ENCODE data around the gene UNC5B.
"Not testable (repeated sequence)": the region's sequence is repeated elsewhere in the genome, so short reads cannot be mapped to it uniquely, and the experiment has no call there.

Gene UNC5B

DNA sequence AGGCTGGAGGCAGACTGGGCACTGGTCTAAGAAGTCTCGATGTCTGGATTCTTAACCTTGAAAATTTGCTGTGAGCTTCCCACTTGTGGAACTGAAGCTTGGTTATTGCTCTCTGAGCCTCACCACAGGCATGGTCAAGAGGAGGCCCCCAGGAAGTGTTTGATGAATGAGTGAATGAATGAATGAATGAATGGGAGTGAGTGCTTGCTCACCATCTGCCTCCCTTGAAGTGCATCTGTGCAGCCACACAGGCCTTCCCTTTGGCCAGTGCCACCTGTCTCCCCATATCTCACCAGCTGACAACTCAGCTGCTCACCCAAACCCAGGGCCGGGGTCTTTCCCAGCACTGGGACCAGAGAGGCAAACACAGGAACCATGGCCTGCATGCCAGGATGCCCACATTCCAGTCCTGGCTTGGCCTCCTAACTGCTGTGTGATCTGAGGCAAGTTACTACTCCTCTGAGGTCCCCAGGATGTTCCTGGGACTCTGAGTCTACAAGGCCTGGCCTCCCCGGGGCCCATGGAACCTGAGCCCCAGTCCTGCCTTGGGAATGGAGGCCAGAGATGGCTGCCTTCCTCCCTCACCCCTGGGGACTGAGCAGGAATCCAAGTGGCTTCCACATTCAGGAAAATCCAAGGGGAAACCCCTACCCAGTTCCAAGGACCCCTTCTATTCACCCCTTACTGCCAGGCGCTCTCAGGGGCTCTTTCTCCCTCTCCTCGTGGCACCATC is 55.3 kb downstream of the UNC5B start:
- DNase-seq (ENCODE audit: low spot score), result no peak

DNA sequence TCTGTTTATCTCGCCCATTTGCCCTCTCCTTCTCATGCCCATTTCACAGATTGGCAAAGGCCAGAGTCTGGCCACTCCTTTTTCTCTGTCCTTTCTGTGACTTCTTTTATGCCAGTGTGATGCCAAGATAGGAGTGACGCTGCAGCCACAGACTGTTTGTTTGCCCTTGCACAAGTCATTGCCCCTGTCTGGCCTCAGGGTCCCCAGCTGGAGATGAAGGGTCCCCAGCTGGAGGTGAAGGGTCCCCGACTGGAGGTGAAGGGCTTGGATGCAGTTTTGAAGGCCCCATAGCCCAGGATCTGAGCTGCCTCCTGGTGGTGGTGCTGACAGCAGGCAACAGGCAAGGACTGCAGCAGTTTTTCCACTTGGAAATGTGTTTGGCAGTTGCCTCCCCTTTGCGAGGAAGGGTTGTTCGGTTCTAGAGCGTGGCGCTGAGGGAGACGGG is 55.9 kb downstream of the UNC5B start:
- no peak for DNase-seq (ENCODE audit: low spot score)

DNA sequence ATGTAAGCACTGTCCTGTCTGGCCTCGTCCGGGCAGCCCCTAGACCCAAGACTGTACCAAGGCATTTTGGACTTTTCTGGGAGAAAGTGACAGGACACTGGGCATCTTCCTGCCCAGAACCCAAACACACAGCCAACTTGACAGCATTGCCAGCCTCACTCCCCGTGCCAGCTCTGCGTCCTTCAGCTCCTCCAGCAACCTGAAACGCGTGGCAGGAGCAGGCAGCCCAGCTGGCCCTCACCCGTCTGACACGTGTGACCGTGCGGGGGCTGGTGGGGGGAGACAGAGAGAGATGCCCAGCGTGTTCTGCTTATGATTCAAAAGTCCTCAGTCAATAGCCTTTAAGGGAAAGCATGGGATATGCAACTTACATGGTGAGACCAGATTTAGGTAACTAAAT is 56.4 kb downstream of the UNC5B start:
- DNase-seq (ENCODE audit: low spot score), result no peak

DNA sequence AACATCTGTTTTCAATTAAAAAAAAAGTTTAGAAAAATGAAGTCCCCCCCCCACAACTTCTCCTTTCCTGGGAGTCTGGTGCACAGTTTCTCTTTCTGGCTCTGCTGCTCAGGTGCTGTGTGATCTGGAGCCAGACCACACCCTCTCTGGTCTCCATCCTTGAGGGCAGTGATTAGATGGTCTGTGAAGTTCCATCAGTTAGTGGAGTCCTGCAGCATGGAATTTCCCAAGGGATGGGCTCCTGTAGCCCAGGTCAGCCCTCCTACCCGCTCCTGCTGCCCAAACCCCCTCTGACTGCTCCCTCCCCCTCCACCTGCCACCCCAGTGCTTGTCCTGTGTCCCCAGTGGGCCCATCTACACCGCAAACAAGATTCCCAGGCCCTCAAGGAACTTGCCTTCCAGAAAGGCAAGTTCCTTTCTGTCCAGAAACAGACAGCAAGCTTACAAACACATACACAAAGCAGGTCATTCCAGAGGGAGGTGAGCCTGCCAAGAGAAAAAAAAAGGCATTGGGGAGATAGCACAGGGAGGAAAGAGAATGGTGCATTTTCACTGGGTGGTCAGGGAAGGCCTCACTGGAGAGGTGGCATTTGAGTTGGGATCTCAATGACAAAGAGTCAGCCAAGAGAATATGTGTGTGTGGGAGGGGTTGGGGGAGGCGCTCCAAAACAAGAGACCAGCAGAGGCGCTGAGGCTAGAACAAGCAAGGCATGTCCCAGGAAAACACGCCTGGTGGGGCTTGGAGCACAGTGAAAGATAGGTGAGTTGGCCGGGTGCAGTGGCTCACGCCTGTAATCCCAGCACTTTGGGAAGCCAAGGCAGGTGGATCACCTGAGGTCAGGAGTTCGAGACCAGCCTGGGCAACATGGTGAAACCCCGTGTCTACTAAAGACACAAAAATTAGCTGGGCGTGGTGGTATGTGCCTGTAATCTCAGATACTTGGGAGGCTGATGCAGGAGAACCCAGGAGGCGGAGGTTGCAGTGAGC is 57.2 kb downstream of the UNC5B start:
- no peak for DNase-seq (ENCODE audit: low spot score)

DNA sequence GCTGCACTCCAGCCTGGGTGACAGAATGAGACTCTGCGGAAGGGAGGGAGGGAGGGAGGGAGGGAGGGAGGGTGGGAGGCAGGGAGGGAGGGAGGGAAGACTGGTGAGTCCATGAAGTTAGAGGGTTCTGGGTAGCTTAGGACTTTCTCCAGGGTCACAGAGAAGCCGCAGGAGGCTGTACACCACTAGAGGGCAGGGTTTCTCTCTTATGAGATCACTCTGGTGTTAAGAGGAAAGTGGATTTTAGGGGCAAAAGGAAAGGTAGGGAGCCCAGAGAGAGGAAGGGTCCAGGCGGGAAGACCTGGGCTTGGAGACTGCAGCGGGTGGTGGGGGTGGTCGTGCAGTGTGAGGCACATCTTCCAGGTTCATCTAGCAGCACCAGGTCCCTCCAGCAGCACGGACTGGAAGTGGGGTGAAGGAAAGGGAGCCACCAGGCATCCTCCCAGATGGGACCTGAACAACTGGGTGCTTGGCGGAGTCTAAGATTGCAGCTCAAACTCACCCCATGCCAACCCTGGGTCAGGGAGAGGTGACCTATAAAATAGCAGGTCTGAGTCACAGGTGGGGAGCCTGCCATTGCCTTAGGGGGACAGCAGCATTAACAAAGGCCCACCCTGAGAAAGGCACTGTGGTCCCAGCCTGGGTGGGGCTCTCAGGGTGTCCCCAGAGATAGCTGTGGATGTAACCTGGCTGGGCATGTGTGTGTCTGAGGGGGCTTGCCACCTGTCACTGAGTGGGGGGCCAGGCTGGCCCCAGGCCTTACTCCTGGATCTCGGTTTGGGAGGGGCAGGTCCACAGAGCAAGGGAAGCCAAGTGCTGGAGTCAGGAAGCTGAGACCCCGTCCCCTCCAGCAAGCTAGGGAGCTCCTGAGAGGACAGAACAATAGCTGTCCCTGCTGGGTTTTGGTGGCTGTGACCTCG is 58.2 kb downstream of the UNC5B start:
- no peak for DNase-seq (ENCODE audit: low spot score)

DNA sequence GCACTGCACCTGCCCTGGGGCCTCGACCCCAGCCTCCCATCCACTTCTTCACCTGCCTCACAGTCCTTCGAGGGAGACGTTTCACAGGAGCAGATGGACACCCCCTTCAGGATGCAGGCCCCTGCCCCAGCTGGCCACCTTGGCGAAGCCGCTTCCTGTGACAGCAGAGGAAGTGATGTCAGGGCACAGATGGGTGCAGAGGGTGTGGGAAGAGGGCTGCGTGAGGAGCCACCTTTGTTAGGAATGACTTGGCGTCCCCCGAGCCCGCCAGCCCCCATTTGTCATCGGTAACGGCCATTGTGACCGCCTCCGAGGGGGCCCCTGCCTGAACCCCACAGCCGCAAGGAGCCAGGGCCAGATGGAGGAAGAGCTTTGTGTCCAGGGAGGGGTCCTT is 59.3 kb downstream of the UNC5B start:
- no peak for DNase-seq (ENCODE audit: low spot score)

DNA sequence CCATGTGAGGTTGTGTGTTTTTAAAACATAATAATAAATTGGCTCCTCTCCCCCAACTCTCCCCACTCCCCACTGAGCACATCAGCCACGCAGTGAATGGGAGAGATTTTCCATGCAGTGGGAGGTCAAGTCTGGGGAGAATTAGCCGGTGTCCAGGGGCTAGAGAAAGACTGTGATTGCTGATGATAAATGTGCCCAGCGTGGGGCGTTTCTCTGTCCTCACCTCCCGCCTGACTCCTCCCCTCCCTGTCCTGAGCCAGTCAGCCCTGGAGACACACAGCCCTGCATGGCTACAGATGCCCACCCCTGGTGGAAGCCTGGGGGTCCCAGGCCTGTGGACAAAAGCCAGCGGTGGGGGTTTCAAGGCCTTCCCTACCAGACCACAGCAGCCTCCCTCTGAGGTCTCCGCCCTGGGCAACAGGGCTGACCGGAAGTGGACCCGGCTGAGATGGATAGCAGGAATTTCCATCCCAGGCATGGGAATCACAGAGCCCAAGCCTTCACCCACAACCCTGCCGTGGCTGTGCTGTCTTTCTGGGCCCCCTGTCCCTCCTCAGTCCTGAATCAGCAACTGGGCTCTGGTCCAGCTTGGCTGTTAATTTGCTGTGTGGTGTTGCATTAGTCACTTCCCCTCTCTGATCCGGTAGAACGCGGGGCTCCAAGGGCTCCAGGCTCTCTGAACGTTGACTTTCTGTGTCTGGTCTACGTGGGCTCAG is 59.8 kb downstream of the UNC5B start:
- DNase-seq (ENCODE audit: low spot score), result no peak

DNA sequence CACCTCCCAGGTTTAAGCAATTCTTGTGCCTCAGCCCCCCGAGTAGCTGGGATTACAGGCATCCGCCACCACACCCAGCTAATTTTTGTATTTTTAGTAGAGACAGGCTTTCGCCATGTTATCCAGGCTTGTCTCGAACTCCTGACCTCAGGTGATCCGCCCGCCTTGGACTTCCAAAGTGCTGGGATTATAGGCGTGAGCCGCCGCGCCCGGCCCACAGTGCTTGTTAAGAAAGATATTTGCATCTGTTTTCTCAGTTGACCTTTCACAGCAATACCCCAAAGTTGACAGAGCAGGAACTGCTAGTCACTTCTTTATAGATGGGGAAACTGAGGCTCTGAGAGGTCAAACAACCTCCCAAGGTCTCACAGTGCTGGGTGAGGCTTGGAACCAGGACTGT is 60.6 kb downstream of the UNC5B start:
- not testable (repeated sequence) for DNase-seq (ENCODE audit: low spot score)

DNA sequence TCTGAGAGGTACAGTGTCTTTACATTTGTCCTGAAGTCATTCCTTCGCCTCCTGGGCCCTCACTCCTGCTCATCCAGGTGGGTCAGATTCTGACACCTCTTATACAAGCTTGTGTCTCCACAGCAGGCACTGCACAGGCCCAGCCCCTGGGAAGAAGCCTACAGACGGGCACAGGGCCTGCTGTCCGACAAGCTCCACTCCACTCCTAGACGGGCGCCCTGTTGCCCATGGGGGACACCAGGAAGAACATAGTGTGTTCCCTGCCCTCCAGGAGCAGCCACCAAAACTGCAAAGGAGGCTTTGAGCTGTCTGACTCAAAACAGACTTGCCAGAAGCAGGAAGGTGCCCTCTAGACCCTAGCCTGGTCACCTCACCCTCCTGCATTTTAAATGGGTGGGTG is 61.1 kb downstream of the UNC5B start:
- DNase-seq (ENCODE audit: low spot score), result no peak

DNA sequence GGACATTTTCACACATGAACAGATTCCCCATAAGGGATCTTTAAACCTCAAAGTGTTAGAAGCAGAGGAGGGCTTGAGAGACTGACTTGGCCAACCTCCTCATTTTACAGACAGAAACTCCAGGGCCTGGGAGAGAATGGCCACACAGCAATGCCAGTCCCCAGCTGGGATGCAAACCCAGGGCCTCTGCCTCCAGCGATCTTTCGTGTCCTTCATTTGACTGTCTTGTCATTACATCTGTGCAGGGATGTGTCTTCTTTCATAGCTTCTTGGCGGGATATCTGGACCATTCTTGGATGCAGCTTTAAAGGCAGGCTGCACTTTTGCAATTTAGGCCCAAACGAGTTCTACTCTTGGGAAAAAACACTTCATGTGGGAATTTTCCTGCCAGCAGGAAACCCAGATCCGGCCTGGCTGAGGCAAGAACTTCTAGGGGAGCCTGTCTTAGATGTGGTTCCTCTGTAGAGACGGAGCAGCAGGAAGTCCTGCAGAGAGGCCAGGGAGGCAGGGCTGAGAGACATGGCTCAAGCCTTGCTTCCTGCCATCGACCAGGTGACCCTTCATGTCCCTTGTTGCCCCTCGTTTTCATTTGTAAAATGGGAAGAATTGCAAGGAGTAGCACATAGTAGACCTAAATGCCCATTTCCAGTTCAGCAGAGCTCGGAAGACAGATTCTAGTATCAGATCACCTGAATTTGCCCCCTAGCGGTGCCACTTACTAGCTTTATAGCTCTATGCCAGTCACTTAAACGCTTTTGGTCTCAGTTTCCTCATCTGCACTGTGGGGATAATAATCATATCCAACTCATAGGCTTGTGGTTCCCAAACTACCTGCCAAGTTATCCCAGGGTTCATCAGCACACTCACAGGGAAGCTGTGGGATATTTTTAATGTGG is 62.8 kb downstream of the UNC5B start:
- no peak for DNase-seq (ENCODE audit: low spot score)

DNA sequence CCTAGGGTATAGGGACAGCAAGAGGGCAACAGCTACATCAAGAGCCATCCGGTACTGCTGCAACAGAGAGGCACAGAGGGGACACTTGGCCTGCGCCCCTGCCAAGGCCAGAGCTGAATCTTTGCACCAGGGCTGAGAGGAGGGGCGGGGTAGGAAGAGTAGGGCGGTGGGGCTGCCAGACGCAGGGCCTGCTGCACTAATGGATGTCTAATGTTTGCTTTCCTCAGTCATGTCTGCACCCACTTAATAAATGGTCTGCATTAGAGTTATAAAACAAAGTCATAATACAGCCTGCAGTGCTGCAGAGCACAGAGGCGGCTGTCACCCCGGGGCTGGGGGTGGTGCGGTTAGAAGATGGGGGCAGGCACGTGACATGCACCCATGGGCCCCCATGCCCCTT is 64.5 kb downstream of the UNC5B start:
- no peak for DNase-seq (ENCODE audit: low spot score)

DNA sequence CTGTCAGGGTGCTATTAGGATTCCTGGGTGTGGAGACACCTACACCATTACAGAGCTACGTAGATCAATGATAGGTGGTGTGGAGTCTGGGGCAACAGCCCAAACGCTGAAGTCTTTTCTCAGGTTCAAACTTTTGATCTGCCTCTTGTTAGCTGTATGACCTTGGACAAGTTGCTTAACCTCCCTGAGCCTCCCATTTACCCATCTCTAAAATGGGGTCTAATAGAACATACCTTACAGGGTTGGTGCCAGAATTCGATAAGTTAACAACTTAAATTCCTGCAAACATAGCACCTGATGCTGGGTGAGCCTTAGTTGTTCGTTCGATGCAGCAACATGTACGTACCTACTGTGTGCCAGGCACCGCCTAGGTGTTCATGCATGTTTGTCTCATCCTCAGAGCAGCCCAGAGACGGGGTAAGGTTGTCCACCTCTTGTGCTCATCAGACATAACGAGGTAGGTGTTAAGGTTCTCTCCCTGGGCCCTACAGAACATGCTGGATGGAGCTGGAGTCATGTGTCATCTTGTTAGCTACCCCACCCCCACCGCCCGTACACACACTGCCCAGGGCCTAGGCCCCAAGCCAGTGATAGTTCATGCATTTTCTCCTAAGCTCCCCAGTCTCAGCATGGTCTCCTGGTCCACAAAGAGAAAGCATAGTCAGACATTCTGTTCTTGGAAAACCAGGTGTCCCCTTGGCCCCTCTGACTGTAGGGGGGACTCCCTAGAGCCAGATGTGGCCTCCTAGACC is 65.7 kb downstream of the UNC5B start:
- no peak for DNase-seq (ENCODE audit: low spot score)

DNA sequence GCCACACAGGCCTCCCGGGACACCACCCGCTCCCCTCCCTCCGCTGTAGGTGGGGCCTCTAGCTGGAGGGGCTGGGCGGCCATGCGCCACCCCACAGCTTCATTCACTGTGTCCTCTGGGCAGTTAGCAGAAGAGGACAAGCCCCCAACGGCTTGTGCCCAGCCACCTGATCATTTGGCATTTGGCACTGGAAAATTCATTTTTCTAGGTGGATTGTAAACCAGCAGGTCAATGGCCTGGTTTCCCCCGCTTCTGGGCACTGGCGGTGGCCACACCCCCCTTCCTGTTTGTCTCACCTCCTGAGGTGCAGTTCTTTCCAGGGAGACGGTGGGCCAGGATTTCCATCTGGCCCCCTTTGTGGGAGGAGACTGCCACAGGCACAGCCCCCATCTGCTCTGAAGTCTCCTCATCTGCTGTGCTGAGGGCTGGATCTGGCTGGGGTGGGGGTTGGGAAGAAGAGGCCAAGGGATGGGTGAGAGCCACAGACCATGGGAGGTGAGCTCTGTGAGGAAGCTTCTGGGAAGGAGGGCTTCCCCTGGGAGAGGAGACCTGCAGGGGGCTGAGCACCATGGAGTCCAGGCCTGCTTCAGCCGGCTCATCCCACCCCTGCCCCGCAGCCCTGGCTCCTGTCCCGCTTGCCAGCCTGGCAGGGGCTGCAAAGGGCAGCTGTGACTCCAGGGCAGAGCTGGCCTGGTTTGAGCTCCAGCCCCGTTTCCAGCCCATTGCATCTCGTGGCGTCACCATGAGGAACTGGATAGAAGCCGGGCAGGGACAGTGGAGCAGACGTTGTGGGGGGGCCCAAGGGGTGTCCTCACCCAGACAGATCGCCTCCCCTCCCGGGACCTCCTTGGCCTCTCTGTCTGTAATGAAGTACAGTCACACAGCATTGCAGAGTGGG is 66.6 kb downstream of the UNC5B start:
- no peak for DNase-seq (ENCODE audit: low spot score)

DNA sequence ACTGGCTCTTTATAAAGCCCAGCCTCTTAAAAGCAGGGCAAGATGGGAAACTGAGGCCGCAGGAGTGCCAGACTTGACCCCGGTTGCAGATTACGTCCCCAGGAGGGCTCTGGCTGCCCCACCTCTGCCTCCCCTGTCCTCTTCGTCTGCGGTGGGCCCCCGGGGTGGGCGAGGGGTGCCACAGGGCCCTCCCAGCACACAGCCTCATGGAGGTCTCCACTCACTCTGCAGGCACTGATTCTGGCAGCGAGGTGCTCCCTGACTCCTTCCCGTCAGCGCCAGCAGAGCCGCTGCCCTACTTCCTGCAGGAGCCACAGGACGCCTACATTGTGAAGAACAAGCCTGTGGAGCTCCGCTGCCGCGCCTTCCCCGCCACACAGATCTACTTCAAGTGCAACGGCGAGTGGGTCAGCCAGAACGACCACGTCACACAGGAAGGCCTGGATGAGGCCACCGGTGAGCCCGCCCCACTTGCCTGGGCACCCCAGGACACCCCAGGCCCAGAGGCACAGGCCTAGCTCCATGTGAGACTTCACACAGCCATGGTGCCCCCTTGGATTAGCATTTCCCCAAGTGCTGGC is 67.3 kb downstream of the UNC5B start:
- no peak for DNase-seq (ENCODE audit: low spot score)

DNA sequence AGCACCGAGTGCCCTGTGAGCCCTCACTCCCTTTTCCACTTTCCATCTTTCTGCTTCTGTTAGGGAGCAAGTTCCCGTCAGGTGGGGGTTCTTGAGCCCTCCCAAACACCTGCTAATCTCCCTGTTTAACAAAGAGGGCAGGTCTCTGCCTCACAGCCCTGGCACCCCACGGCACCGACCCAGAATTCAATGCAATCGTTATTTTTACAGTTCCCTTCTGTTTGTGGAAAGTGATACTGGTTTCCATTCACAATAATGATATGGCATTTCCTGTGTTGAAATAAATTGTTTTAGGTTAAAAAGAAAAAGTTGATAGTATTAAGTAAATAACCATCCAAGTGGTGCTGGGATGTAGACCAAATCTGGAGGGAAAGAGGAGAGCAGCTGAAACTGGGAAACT is 67.8 kb downstream of the UNC5B start:
- no peak for DNase-seq (ENCODE audit: low spot score)

DNA sequence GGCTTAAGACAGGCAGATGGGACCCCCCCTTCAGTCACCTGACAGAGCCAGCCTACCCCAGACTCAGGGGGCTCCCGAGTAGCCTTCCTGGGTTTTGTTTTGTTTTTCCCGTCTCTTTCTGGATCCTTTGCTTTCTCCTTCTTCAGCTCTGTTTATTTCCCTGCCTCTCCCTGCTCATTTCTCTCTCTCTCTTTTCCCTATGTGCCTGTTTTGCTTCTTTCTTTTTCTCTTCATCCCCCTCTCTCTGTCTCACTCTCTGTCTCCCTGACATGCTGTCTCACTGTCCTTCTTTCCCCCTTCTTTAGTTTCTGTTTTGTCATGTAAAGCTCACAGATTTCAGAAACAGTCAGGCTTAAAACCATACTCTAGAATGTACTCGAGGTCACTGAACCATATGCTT is 68.5 kb downstream of the UNC5B start:
- no peak for DNase-seq (ENCODE audit: low spot score)

DNA sequence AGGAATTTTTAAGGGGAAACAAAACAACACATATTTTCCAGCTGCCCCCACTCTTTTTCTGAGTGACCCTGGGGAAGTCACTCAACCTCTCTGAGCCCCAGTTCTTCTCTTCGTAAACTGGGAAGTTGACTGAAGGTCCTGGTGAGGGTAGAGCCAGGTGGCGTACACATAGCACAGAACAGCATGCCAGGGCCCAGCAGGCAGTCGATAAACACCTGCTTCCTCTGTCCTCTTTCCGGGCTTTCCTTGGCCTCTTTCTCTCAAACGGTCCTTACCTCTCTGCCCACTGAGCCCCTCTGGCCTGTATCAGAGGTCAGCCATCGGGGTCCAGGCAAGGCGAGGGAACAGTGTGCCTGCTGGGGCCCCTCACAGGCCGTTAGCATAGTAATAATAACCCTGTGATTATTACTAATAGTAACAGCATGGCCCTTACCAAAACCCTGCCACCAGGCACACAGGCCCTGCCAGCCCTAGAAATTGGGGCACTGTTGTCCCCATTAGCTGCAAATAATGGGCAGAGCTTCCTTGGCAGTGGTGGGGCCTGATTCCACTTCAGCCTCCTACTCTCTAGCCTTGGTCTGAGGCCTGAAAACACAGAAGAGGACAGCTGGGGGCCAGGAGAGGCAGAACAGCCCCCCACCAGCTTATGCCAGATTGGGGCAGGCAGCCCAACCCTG is 69.4 kb downstream of the UNC5B start:
- DNase-seq (ENCODE audit: low spot score), result no peak

DNA sequence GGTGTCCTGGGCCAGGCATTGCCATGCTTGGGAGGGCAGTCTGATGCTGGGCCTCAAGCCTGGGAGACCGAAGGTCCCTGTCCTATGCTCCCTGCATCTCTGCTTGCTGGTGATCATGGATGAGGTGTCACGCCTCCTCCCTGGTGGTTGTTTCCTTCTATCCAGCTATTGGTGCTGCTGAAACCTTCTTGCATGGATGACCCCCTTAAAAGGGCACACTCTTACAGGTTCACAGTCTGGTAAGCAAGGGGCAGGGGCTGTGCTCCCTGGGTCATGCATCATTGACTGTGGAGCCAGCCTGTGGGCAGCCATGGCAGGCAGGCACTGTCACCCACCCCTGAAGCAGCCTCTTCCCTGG is 69.9 kb downstream of the UNC5B start:
- DNase-seq (ENCODE audit: low spot score), result no peak

Data from CD4-positive, alpha-beta T cell treated with Interleukin-6 at 100 ng/mL for 8 hours (primary cell).